Panc1 (cell line): ENCODE measurements around the gene WWOX.

Experiments
- POLR2AphosphoS5 ChIP-seq: IDR thresholded peaks from 2 replicates; pipeline ENCODE4 v1.6.1; 2012; ENCODE audit warnings: mild to moderate bottlenecking, low read depth, low read length, moderate library complexity
- TCF7L2 ChIP-seq: IDR thresholded peaks from 2 replicates; pipeline ENCODE4 v1.6.1; 2011; ENCODE audit warnings: mild to moderate bottlenecking, low read depth, low read length, inconsistent platforms
- TF ChIP-seq, protein P1 (sequence below): fragments of 450-650 bp; IDR thresholded peaks from 2 replicates; pipeline ENCODE4 v1.5.1; 2017; ENCODE audit warnings: mild to moderate bottlenecking

GRCh38 chr16:78703936-78704335 is 604.5 kb downstream of the WWOX start:
- TF ChIP-seq, protein P1, sequence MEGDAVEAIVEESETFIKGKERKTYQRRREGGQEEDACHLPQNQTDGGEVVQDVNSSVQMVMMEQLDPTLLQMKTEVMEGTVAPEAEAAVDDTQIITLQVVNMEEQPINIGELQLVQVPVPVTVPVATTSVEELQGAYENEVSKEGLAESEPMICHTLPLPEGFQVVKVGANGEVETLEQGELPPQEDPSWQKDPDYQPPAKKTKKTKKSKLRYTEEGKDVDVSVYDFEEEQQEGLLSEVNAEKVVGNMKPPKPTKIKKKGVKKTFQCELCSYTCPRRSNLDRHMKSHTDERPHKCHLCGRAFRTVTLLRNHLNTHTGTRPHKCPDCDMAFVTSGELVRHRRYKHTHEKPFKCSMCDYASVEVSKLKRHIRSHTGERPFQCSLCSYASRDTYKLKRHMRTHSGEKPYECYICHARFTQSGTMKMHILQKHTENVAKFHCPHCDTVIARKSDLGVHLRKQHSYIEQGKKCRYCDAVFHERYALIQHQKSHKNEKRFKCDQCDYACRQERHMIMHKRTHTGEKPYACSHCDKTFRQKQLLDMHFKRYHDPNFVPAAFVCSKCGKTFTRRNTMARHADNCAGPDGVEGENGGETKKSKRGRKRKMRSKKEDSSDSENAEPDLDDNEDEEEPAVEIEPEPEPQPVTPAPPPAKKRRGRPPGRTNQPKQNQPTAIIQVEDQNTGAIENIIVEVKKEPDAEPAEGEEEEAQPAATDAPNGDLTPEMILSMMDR: no peak
- TF ChIP-seq TCF7L2 (no peak), POLR2AphosphoS5 (no peak)
